NCI-H748 (cell line): ENCODE measurements around the gene PHYKPL.
"Not testable (repeated sequence)": the region's sequence is repeated elsewhere in the genome, so short reads cannot be mapped to it uniquely, and the experiment has no call there.

Experiments
- DNase-seq: peaks from one replicate; lab custom pipeline; 2025; ENCODE audit not compliant: unreplicated experiment; lab: John Stamatoyannopoulos, UW

Gene PHYKPL

DNA sequence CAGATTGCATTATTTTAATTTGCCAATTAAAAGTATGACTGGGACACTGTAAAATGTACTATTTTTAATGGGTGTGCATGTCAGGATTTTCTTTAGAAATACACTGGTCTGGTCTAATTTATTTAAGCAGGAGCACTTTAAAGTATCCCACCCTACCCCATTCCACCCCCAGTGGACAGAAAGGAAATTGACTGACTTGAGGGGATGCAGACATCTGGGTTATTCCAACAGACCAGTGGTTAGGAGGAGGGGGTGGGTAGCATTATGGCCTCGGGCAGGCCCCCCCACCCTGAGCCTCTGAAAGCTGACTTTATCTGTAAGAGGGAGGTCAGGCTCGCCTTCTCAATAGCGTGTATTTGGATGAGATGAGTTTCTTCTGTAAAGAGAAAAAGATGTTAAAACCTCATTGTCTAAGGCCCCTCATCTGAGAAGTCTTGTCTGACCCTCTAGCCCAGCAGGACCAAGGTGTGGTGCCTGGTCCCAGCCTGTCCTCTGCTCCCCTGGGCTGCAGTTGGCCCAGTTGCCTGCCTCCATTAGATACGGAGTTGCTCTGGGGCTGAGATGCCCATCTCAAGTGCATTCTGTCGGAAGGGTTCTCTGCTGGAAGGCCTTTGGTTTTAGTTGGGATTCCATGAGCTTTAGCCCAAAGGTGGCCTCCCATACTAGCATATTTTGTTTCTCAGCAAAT lies 23.9 kb downstream of the PHYKPL start:
- DNase-seq, result no peak

GRCh38 chr5:178207917-178208280 lies 24.7 kb downstream of the PHYKPL start:
- DNase-seq, result no peak

DNA sequence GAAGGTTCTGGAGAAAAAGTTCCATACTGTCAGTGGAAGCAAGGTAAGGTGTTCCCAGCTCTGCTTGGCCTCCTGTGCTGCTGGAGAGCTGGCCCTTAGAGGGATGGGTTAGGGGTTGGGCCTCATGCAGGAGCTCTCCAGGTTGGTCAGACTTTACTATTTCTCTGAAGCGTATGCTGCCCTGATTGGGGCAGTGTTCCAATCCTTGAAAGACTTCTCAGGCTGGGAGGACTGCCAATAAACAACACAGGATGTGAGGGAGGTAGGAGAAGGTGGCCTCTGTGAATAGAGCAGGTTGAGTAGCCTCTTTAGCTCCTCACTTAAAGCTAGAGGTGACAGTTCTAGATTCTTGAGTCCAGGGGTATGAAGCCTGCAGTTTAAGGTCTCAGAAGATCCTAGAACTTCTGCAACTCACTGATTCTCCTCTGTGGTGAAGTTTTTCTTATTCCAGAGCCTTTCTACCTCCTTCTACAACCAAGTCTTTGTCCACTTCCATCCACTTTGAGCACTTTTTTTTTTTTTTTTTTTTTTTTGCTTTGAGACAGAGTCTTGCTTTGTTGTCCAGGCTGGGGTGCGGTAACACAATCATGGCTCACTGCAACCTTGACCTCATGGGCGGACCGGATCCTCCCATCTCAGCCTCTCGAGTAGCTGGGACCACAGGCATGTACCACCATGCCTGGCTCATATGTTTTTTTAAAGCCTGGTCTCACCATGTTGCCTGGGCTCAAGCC lies 25.3 kb downstream of the PHYKPL start:
- DNase-seq, result no peak

DNA sequence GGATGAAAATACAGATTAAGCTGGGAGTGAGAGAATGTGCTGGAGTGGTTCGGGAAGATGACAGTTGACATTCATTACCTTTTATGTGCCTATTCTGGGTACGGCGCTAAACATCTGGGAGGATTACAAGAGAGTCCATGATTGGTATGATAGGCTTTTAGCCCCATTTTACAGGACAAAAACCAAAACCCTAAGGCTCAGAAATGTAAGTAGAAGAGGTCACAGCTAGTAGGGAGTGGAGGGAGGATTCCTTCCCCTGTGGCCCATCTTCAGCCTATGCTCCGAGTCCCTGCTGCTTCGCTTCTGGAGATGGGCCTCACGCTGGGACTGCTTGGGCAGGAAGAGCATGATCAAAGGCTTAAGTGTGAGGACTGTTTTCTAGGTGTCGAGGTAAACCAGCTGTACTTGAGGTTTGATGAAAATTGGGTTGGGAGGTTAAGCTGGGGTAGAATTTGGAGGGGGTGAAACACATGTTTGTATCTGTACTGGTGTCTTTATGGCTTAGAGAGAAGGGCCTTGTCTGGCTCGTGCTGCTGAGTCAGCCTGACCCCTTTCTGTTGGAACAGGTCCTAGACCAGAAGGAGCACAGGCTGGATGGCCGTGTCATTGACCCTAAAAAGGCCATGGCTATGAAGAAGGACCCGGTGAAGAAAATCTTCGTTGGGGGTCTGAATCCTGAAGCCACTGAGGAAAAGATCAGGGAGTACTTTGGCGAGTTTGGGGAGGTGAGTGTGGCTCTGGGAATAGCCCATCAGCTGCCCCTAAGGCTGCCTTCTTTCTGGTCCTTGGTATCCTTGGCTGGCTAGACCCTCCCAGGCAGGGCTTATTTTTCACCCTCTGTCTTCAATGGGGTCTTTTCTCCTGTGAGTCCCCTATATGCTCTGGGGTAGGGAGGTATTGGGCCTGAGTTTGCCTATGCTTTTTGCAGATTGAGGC lies 26.2 kb downstream of the PHYKPL start:
- DNase-seq, result no peak

DNA sequence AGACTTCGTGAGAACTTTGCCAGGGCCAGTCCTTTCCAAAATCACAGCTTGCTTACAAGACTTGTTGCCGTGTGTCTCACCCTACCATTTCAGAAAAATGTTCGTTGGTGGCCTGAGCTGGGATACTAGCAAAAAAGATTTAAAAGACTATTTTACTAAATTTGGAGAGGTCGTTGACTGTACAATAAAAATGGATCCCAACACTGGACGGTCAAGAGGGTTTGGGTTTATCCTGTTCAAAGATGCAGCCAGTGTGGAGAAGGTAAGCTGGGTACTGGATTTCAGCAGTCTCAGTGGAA lies 26.9 kb downstream of the PHYKPL start:
- no peak for DNase-seq

DNA sequence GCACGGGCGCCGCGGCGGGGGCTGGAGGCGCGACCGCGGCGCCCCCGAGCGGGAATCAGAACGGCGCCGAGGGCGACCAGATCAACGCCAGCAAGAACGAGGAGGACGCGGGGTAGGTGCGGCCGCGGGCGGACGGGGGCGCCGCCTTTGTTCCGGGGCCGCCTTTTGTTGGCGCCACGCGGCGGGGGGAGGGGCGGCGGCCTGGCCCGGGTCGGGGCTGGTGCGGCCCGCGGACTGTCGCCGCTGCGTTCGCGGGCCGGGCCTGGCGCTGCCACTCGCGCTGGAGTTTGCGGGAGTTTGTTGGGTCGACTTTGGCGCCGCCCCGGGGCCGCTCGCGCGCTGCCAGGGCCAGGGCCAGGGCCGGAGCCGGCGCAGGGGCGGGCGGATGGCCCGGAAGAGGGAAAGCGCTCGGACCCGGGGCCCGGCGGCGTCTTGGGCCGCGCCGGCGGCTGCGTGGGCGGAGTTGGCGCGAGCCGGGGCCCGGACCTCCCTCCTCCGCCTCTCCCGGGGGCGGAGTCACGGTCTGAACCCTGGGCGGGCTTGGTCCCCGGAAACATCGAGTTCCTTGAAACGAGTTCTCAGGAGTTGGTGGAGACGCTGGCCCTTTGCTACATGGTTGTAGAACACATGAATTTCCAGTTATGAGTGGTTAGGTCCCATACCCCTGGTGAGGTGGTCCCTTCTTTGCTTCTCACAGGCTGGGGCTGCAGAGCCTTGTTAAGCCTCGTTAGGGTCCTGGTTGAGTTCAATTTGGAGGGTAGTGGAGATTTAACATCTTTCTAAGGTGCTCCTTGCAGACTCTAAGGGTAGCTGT lies 27.5 kb downstream of the PHYKPL start:
- DNase-seq, result peak; percentile 78

GRCh38 chr5:178204182-178204934 lies 28.2 kb downstream of the PHYKPL start, which contains the start of gene HNRNPAB:
Gene HNRNPAB (plus strand): TSS chr5:178204533. CDS start chr5:178204838, 305 bp downstream.
- DNase-seq, result peak; percentile 96

DNA sequence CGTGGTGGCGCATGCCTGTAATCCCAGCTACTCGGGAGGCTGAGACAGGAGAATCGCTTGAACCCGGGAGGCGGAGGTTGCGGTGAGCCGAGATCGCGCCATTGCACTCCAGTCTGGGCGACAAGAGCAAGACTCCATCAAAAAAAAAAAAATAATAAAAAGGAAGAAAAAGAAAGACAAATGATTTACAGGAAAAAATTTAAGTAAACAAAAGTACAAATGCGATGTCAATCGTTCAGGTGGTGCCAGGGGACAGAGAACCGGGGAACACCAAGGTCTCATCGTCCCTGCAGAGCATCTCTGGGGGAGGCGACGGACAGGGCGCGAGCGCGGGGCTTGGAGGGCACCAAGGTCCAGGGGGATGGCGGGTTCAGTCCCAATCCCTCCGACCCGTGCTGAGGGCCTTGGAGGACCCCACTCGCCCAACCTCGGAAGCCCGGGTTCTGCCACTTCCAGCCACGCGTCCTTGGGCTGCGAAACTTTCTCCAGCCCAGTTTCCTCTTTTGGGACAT lies 28.9 kb downstream of the PHYKPL start:
- no peak for DNase-seq

DNA sequence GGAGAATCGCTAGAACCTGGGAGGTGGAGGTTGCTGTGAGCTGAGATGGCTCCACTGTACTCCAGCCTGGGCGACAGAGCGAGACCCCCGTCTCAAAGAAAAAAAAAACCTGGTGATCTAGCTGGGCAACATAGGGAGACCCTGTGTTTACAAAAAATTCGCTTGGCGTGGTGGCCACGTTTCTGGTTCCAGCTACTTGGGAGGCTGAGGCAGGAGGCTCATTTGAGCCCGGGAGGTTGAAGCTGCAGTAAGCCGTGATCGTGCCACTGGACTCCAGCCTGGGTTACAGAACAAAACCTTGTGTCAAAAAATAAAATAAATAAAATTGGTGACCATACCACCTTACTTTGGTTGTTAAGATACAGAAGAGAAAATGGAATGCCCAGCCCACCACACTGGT lies 30.1 kb downstream of the PHYKPL start:
- DNase-seq, result no peak

DNA sequence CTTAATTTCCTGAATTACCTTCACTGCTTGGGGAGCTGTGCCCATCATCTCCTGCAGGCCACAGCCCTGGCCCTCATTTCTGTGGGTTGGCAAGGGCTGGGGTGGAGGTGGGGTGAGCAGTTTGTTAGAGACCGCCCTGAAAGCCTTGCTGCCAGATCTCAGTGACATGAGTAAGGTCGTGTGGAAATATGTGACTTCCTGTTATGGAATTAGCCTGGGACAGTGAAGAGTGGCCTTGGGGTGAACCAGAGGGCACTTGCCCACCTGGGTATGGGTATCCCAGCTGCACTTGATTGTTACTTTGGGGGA lies 30.7 kb downstream of the PHYKPL start:
- no peak for DNase-seq

- no peak for DNase-seq
Measured at GRCh38 chr5:178201221-178201926, 31.2 kb downstream of the PHYKPL start.

DNA sequence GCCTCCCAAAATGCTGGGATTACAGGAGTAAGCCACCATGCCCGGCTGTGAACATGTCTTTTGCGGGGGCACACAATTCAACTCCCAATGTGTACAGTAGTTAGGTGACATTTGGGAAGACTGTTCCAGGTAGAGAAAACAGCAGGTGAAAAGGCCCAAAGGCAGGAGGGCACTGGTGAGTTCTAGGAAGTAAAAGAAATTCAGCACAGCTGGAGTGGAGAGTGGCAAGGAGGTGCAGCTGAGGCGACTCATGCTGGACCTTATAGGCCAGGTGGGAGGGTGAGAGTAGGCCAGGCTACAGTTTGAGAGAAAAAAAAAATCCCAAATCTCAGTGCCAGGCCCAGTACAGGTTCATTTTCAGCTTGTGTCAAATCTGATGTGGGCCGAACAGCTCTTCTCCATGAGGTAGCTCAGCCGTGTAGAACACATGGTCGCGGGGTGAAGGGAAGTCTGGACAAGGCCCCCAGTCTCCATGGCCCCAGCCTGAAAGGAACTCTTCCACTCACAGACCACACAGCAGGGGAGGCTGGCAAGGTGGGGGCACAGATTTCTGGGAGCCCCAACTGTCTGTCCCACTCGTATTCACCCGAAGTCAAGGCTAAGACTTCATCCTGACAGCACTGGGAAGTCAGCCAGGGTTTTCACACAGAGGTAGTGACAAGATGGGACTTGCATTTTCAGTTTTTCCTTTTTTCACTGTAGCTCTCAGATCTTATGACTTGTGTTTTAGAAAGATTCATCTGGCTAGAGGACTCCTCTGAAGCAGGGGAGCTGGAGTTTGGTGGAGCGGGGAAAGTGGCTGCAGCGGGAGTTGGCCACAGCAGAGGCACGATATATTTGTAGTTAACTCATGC lies 32.8 kb downstream of the PHYKPL start:
- DNase-seq, result no peak

- DNase-seq, result no peak
Measured at GRCh38 chr5:178198706-178199105, 33.9 kb downstream of the PHYKPL start.

- DNase-seq, result not testable (repeated sequence)
Measured at GRCh38 chr5:178198151-178198550, 34.5 kb downstream of the PHYKPL start.

DNA sequence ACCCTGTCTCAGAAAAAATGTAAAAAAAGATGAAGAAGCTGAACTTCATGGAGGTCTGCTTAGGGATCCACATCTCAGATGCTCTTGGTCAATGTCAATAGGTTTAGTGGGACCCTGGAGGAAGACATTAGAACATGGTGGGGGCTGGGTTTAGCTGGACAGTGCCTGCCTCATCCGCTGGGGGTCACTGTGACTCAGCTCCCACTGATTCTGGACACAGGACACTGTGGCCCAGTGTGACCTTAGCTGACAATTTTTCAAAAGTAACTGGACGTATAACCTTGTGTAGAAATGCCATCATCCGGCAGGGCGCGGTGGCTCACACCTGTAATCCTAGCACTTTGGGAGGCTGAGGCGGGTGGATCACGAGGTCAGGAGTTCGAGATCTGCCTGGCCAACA lies 35.6 kb downstream of the PHYKPL start:
- DNase-seq, result no peak

GRCh38 chr5:178196281-178196812 lies 36.3 kb downstream of the PHYKPL start:
- no peak for DNase-seq

GRCh38 chr5:178194026-178194425 lies 38.6 kb downstream of the PHYKPL start:
- DNase-seq, result no peak

- DNase-seq, result no peak
Measured at GRCh38 chr5:178193251-178193809, 39.3 kb downstream of the PHYKPL start.
